HCT116 (cell line): Measurements from ENCODE around the gene KCNA3. TPM values are rescaled to one million over a fixed set of nuclear protein-coding genes. Genes with fewer than 3 reads are reported as not detected.

Experiments
- ATAC-seq: fragments of 200-7000 bp; cut with Tn5 transposase; 2 replicates; pipeline ENCODE4 v1.9.1; 2020; ENCODE audit warnings: mild to moderate bottlenecking, moderate library complexity
- BruUV-seq: library from RNA; stranded (reverse); fragments of 400-500 nt; replicated peaks from 2 replicates; lab custom pipeline; 2021; lab: Mats Ljungman, UMichigan
- CTCF ChIA-PET: fragments of 300-600 bp; sonication (Branson Sonifier 250); formaldehyde crosslinking; loops from one replicate; lab custom pipeline; 2021; ENCODE audit warnings: antibody characterized with exemption; lab: Charles Lee
- POLR2A ChIA-PET: fragments of 300-600, 350-600 bp; sonication (Branson Sonifier 250); formaldehyde crosslinking; loops from one replicate; lab custom pipeline; 2021; ENCODE audit warnings: antibody characterized with exemption; lab: Charles Lee
- RAD21 ChIA-PET, 2 experiments: fragments of 300-600 bp; sonication (Branson Sonifier 250); formaldehyde crosslinking; loops; one replicate each; lab custom pipeline; 2023; ENCODE audit warnings: low total read pairs in 2 of 2; ENCODE audit not compliant: uncharacterized antibody in 2 of 2, unreplicated experiment in 2 of 2, low non-redundant PET in 1 of 2; lab: Charles Lee
- DNase-seq: peaks from one replicate; pipeline ENCODE4 v3.0.0-alpha.2; 2010; ENCODE audit warnings: low read depth, low spot score
- H2AFZ ChIP-seq: fragments of 200-600 bp; shearing (Covaris generic), sonication (generic); 2 replicates; pipeline ENCODE4 v1.6.1; 2017; ENCODE audit warnings: low read depth, mixed run types, mixed read lengths, antibody characterized with exemption, low read length; ENCODE audit not compliant: poor library complexity, severe bottlenecking
- H3K27ac ChIP-seq: 2 replicates; pipeline ENCODE4 v1.5.1; 2012; ENCODE audit warnings: low read depth, low read length
- H3K27me3 ChIP-seq: fragments of 200-600 bp; sonication (generic); 2 replicates; pipeline ENCODE4 v1.6.1; 2016; ENCODE audit warnings: mixed run types, low read length, mixed read lengths; ENCODE audit not compliant: insufficient read depth
- H3K36me3 ChIP-seq, 2 experiments: fragments of 200-500 bp in 1 of 2; fragments of 200-600 bp in 1 of 2; sonication (Bioruptor generic) in 1 of 2; sonication (generic) in 1 of 2; 2 replicates each; pipeline versions ENCODE4 v1.5.1 to v1.6.1; 2014 to 2016; ENCODE audit warnings: low read length in 2 of 2, inconsistent platforms in 1 of 2, mixed read lengths in 1 of 2, mixed run types in 1 of 2; ENCODE audit not compliant: insufficient read depth in 2 of 2, control insufficient read depth in 1 of 2
- H3K4me1 ChIP-seq, 2 experiments: fragments of 200-600 bp in 1 of 2; sonication (generic) in 1 of 2; 2 replicates each; pipeline versions ENCODE4 v1.5.1 to v1.6.1; 2012 to 2017; ENCODE audit warnings: low read length in 2 of 2, inconsistent platforms in 1 of 2, mild to moderate bottlenecking in 1 of 2, mixed read lengths in 1 of 2, mixed run types in 1 of 2, moderate library complexity in 1 of 2; ENCODE audit not compliant: insufficient read depth in 2 of 2, control insufficient read depth in 1 of 2
- H3K4me2 ChIP-seq: fragments of 200-600 bp; sonication (generic); 2 replicates; pipeline ENCODE4 v1.6.1; 2017; ENCODE audit warnings: mixed run types, low read length, mixed read lengths
- H3K4me3 ChIP-seq, 2 experiments: fragments of 200-600 bp in 1 of 2; sonication (generic) in 1 of 2; replicated peaks in 1 of 2; 2 replicates each; pipeline ENCODE4 v1.5.1; 2011 to 2016; ENCODE audit warnings: low read length in 2 of 2, control low read depth in 1 of 2, low read depth in 1 of 2, mild to moderate bottlenecking in 1 of 2, mixed read lengths in 1 of 2, mixed run types in 1 of 2
- H3K79me2 ChIP-seq: fragments of 200-600 bp; sonication (generic); 2 replicates; pipeline ENCODE4 v1.6.1; 2017; ENCODE audit warnings: mild to moderate bottlenecking, mixed run types, low read length, moderate library complexity, mixed read lengths; ENCODE audit not compliant: insufficient read depth
- H3K9ac ChIP-seq: fragments of 200-600 bp; sonication (generic); 2 replicates; pipeline ENCODE4 v1.6.1; 2016; ENCODE audit warnings: low read length, mixed read lengths
- H3K9me2 ChIP-seq: fragments of 200-600 bp; sonication (generic), shearing (Covaris generic); 2 replicates; pipeline ENCODE4 v1.6.1; 2017; ENCODE audit warnings: mixed run types, mild to moderate bottlenecking, moderate library complexity; ENCODE audit not compliant: insufficient read depth
- H3K9me3 ChIP-seq, 2 experiments: fragments of 200-500 bp in 1 of 2; fragments of 200-600 bp in 1 of 2; sonication (Bioruptor generic) in 1 of 2; sonication (generic) in 1 of 2; 2 replicates each; pipeline ENCODE4 v1.6.1; 2014 to 2017; ENCODE audit warnings: low read length in 2 of 2, mixed read lengths in 2 of 2, inconsistent platforms in 1 of 2, low read depth in 1 of 2, mild to moderate bottlenecking in 1 of 2, mixed run types in 1 of 2, moderate library complexity in 1 of 2; ENCODE audit not compliant: control insufficient read depth in 1 of 2, insufficient read depth in 1 of 2
- H4K20me1 ChIP-seq: fragments of 200-600 bp; sonication (generic), shearing (Covaris generic); 2 replicates; pipeline ENCODE4 v1.6.1; 2017; ENCODE audit warnings: mixed run types, mild to moderate bottlenecking, moderate library complexity; ENCODE audit not compliant: insufficient read depth
- ATF3 ChIP-seq: IDR thresholded peaks from 2 replicates; pipeline ENCODE4 v1.6.1; 2012
- CBX3 ChIP-seq: IDR thresholded peaks from 2 replicates; pipeline ENCODE4 v1.6.1; 2012; ENCODE audit warnings: low read depth
- CTCF ChIP-seq, 3 experiments: fragments of 200-600 bp in 1 of 3; sonication (generic) in 1 of 3; IDR thresholded peaks in 2 of 3; conservative IDR thresholded peaks in 1 of 3; 2 replicates each; pipeline ENCODE4 v1.5.1; 2012 to 2017; ENCODE audit warnings: low read depth in 2 of 3, low read length in 2 of 3, antibody characterized with exemption in 1 of 3, borderline replicate concordance in 1 of 3, control low read depth in 1 of 3, mild to moderate bottlenecking in 1 of 3, mixed read lengths in 1 of 3, mixed run types in 1 of 3, moderate library complexity in 1 of 3; ENCODE audit not compliant: insufficient read depth in 1 of 3
- ELF1 ChIP-seq: IDR thresholded peaks from 2 replicates; pipeline ENCODE4 v1.6.1; 2012; ENCODE audit warnings: low read depth, borderline replicate concordance
- EZH2 ChIP-seq: fragments of 200-600 bp; sonication (generic); IDR thresholded peaks from 2 replicates; pipeline ENCODE4 v1.6.1; 2017; ENCODE audit warnings: antibody characterized with exemption, mixed run types
- EZH2phosphoT487 ChIP-seq: fragments of 200-600 bp; IDR thresholded peaks from 2 replicates; pipeline ENCODE4 v1.6.1; 2018; ENCODE audit warnings: antibody characterized with exemption, borderline replicate concordance
- FOSL1 ChIP-seq: IDR thresholded peaks from 2 replicates; pipeline ENCODE4 v1.6.1; 2012; ENCODE audit warnings: low read depth
- JUND ChIP-seq: IDR thresholded peaks from 2 replicates; pipeline ENCODE4 v1.6.1; 2012
- POLR2A ChIP-seq: IDR thresholded peaks from 2 replicates; pipeline ENCODE4 v1.7.0; 2011; ENCODE audit warnings: borderline replicate concordance; ENCODE audit not compliant: insufficient read depth, insufficient read length; ENCODE audit errors: extremely low read depth
- POLR2AphosphoS5 ChIP-seq: IDR thresholded peaks from 2 replicates; pipeline ENCODE4 v1.6.1; 2011; ENCODE audit warnings: mild to moderate bottlenecking, low read depth, low read length, moderate library complexity
- RAD21 ChIP-seq: IDR thresholded peaks from 2 replicates; pipeline ENCODE4 v1.6.1; 2012; ENCODE audit warnings: low read depth, mild to moderate bottlenecking
- REST ChIP-seq: IDR thresholded peaks from 2 replicates; pipeline ENCODE4 v1.6.1; 2012; ENCODE audit warnings: low read depth
- SIN3A ChIP-seq: IDR thresholded peaks from 2 replicates; pipeline ENCODE4 v1.6.1; 2012; ENCODE audit warnings: low read depth
- SP1 ChIP-seq: IDR thresholded peaks from 2 replicates; pipeline ENCODE4 v1.6.1; 2012; ENCODE audit warnings: low read depth
- TCF7L2 ChIP-seq: IDR thresholded peaks from 2 replicates; pipeline ENCODE4 v1.7.0; 2011; ENCODE audit warnings: borderline replicate concordance, inconsistent platforms; ENCODE audit not compliant: insufficient read depth, insufficient read length; ENCODE audit errors: extremely low read depth
- YY1 ChIP-seq: IDR thresholded peaks from 2 replicates; pipeline ENCODE4 v1.6.1; 2011; ENCODE audit warnings: low read length, low read depth, moderate library complexity, mild to moderate bottlenecking; ENCODE audit not compliant: insufficient replicate concordance; ENCODE audit errors: extremely low read depth
- ZFX ChIP-seq: fragments of 450-650 bp; IDR thresholded peaks from 2 replicates; pipeline ENCODE4 v1.6.1; 2017
- ZNF274 ChIP-seq: fragments of 200-500 bp; sonication (Bioruptor generic); IDR thresholded peaks from 2 replicates; pipeline ENCODE4 v1.6.1; 2014; ENCODE audit warnings: mild to moderate bottlenecking, low read depth, low read length, inconsistent platforms
- intact Hi-C: fragments of 100-400 bp; cut with micrococcal nuclease; formaldehyde crosslinking; loops from 2 replicates; pipeline ENCODE4 v1.10.0; 2022
- total RNA-seq: library from RNA; stranded (reverse); gene quantifications from one replicate; pipeline ENCODE4 v1.2.1, GENCODE V29; 2021; ENCODE audit not compliant: unreplicated experiment

The KCNA3 gene
- total RNA-seq, 1 experiment from 2014 or later = 0.07 TPM

GRCh38 chr1:110706621-110707020, 31.9 kb upstream of the KCNA3 start:
- Histone ChIP-seq H3K4me1 (no peaks in the 10 kb centered on the region), H3K9me2 (no peaks in the 10 kb centered on the region), H3K79me2 (no peaks in the 10 kb centered on the region), H4K20me1 (no peaks in the 10 kb centered on the region), H2AFZ (no peak overlapping the region), H3K4me2 (no peak overlapping the region), H3K9me3 (no peaks in the 10 kb centered on the region), H3K36me3 (no peaks in the 10 kb centered on the region), H3K4me3 (no peak overlapping the region), H3K9ac (no peak overlapping the region), H3K27ac (no peak overlapping the region), H3K27me3 (peaks cover 43% of the 10 kb centered on the region)
- ATAC-seq (no peak), DNase-seq (no peak)
- no peak for TF ChIP-seq CTCF (IDR thresholded peaks at IDR 0.05 in 2 of 3, conservative IDR thresholded peaks at IDR 0.05 in 1 of 3; ENCODE audit: borderline replicate concordance in 1 of 3, insufficient read depth in 1 of 3, low read depth in 2 of 3, low read length in 2 of 3)
- no peak for TF ChIP-seq REST
- no peak for TF ChIP-seq ZNF274
- TF ChIP-seq EZH2phosphoT487 = no peak
- no peak for TF ChIP-seq EZH2
- no peak for TF ChIP-seq JUND
- TF ChIP-seq POLR2A = no peak
- TF ChIP-seq CBX3 = no peak
- no peak for TF ChIP-seq POLR2AphosphoS5
- no peak for TF ChIP-seq YY1
- no peak for TF ChIP-seq SP1
- TF ChIP-seq ZFX = no peak
- no peak for TF ChIP-seq RAD21
- TF ChIP-seq ELF1 = no peak
- no peak for TF ChIP-seq ATF3
- no peak for TF ChIP-seq SIN3A
- TF ChIP-seq TCF7L2 = no peak
- TF ChIP-seq FOSL1 = no peak
- POLR2A ChIA-PET = no interaction called here
- CTCF ChIA-PET = no interaction called here
- intact Hi-C loops = no loop called here
- RAD21 ChIA-PET = no interaction called here
- no TSS peak for BruUV-seq
